Neural cell (in vitro differentiated cells): ENCODE results near the gene ERCC4. TPM values are rescaled to one million over a fixed set of nuclear protein-coding genes. Genes with fewer than 3 reads are reported as not detected.

Source experiments
- H2AFZ ChIP-seq: fragments of 200-600, 300-800 bp; sonication (generic), shearing (Covaris generic); 2 replicates; pipeline ENCODE4 v1.6.0; 2014; ENCODE audit warnings: low read depth, mild to moderate bottlenecking, antibody characterized with exemption, low read length, moderate library complexity
- H3F3A ChIP-seq: fragments of 200-600 bp; shearing (Covaris generic); 2 replicates; pipeline ENCODE4 v1.6.1; 2016; ENCODE audit warnings: mild to moderate bottlenecking, moderate library complexity, mixed read lengths, antibody characterized with exemption, low read length; ENCODE audit not compliant: insufficient read depth, poor library complexity, severe bottlenecking
- H3K27ac ChIP-seq: fragments of 200-600, 300-800 bp; sonication (generic), shearing (Covaris generic); 2 replicates; pipeline ENCODE4 v1.5.1; 2014; ENCODE audit warnings: mild to moderate bottlenecking, low read length, moderate library complexity
- H3K27me3 ChIP-seq: fragments of 300-800, 200-600 bp; sonication (generic), shearing (Covaris generic); 2 replicates; pipeline ENCODE4 v1.6.0; 2014; ENCODE audit warnings: mild to moderate bottlenecking, low read depth, low read length, moderate library complexity; ENCODE audit not compliant: insufficient read depth
- H3K36me3 ChIP-seq: fragments of 300-800, 200-600 bp; sonication (generic), shearing (Covaris generic); 2 replicates; pipeline ENCODE4 v1.5.1; 2014; ENCODE audit warnings: mild to moderate bottlenecking, antibody characterized with exemption, low read length, moderate library complexity; ENCODE audit not compliant: insufficient read depth
- H3K4me2 ChIP-seq: fragments of 300-800, 200-600 bp; sonication (generic), shearing (Covaris generic); 2 replicates; pipeline ENCODE4 v1.6.0; 2014; ENCODE audit warnings: mild to moderate bottlenecking, low read length
- H3K4me3 ChIP-seq: fragments of 300-800, 200-600 bp; sonication (generic), shearing (Covaris generic); 2 replicates; pipeline ENCODE4 v1.5.1; 2014; ENCODE audit warnings: mild to moderate bottlenecking, low read length, moderate library complexity
- H3K79me2 ChIP-seq: fragments of 200-600 bp; shearing (Covaris generic); replicated peaks from 2 replicates; pipeline ENCODE4 v1.6.0; 2014; ENCODE audit warnings: mild to moderate bottlenecking, low read length, moderate library complexity; ENCODE audit not compliant: insufficient read depth
- H3K9ac ChIP-seq: fragments of 300-800, 200-600 bp; sonication (generic), shearing (Covaris generic); 2 replicates; pipeline ENCODE4 v1.6.1; 2016; ENCODE audit warnings: mild to moderate bottlenecking, low read length, mixed read lengths
- H3K9me2 ChIP-seq: fragments of 200-600 bp; shearing (Covaris generic); 2 replicates; pipeline ENCODE4 v1.6.1; 2016; ENCODE audit warnings: mild to moderate bottlenecking, low read length, mixed read lengths; ENCODE audit not compliant: insufficient read depth
- H3K9me3 ChIP-seq: fragments of 200-600, 300-800 bp; sonication (generic), shearing (Covaris generic); 2 replicates; pipeline ENCODE4 v1.6.1; 2016; ENCODE audit warnings: mild to moderate bottlenecking, mixed run types, low read length, moderate library complexity, mixed read lengths
- H4K20me1 ChIP-seq: fragments of 200-600 bp; shearing (Covaris generic); 2 replicates; pipeline ENCODE4 v1.6.1; 2016; ENCODE audit warnings: mild to moderate bottlenecking, mixed run types; ENCODE audit not compliant: insufficient read depth
- EP300 ChIP-seq: fragments of 450-650 bp; conservative IDR thresholded peaks from 2 replicates; pipeline ENCODE4 v1.6.1; 2014; ENCODE audit warnings: antibody characterized with exemption, mild to moderate bottlenecking, moderate library complexity; ENCODE audit not compliant: poor library complexity, severe bottlenecking
- EZH2 ChIP-seq: fragments of 200-600, 300-800 bp; shearing (Covaris generic), sonication (generic); IDR thresholded peaks from 2 replicates; pipeline ENCODE4 v1.6.1; 2014; ENCODE audit warnings: antibody characterized with exemption, low read length, borderline replicate concordance, mild to moderate bottlenecking; ENCODE audit not compliant: insufficient read depth, poor library complexity, severe bottlenecking
- MXI1 ChIP-seq: fragments of 450-650 bp; conservative IDR thresholded peaks from 2 replicates; pipeline ENCODE4 v1.6.1; 2014; ENCODE audit warnings: antibody characterized with exemption, mild to moderate bottlenecking; ENCODE audit not compliant: poor library complexity, severe bottlenecking
- POLR2AphosphoS5 ChIP-seq: IDR thresholded peaks from 2 replicates; pipeline ENCODE4 v1.6.1; 2012
- RAD21 ChIP-seq: fragments of 450-650 bp; conservative IDR thresholded peaks from 2 replicates; pipeline ENCODE4 v1.6.1; 2014; ENCODE audit warnings: antibody characterized with exemption, mild to moderate bottlenecking, moderate library complexity
- SMC3 ChIP-seq: fragments of 450-650 bp; conservative IDR thresholded peaks from 2 replicates; pipeline ENCODE4 v1.6.1; 2014; ENCODE audit warnings: antibody characterized with exemption, mild to moderate bottlenecking, moderate library complexity; ENCODE audit not compliant: poor library complexity
- TAF1 ChIP-seq: IDR thresholded peaks from 2 replicates; pipeline ENCODE4 v1.6.1; 2012; ENCODE audit warnings: low read depth
- polyA plus RNA-seq: library from polyadenylated mRNA; depleted of rRNA; stranded (reverse); fragments of >200 nt; gene quantifications from 2 replicates; pipeline ENCODE4 v1.2.3, GENCODE V29; 2014
- TF ChIP-seq, protein P1 (sequence below): IDR thresholded peaks from 2 replicates; pipeline ENCODE4 v1.6.1; 2012; ENCODE audit warnings: borderline replicate concordance
- TF ChIP-seq, protein P2 (sequence below): fragments of 450-650 bp; IDR thresholded peaks from 2 replicates; pipeline ENCODE4 v1.5.1; 2014; ENCODE audit warnings: antibody characterized with exemption, mild to moderate bottlenecking, moderate library complexity; ENCODE audit not compliant: poor library complexity, severe bottlenecking

The ERCC4 gene
- polyA plus RNA-seq, 1 donor from 2014 or later, result 5.8 TPM

DNA sequence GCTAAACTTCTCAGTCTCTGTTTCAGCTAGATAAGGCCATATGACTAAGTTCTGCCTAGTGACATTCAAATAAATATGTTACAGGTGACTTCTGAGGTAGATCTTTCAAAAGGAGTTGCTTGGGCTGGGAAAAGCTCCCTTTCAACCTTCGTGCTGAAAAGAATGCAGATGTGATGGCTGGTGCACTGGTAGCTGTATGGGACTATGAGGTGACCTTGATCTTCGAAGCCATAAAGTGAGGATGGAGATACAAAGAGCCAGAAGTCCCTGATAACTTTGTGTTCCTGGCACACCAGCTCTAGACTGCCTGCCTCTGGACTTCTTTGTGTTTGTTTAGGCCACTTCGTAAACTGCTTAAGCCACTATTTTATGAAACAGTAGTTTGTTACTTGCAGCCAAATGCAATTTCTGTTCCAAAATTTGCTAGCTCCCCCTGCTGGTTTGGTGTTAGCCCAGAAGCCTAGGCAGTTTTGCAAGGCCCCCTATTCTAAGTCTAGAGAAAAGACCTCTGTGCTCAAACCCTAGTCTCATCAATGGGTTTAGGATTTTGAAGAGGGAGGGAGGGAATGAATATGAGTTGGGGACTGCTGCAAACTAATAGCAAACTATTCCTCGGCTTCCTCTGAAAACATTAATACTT lies 23.3 kb upstream of the ERCC4 start:
- H2AFZ ChIP-seq, result no peak overlapping the region

DNA sequence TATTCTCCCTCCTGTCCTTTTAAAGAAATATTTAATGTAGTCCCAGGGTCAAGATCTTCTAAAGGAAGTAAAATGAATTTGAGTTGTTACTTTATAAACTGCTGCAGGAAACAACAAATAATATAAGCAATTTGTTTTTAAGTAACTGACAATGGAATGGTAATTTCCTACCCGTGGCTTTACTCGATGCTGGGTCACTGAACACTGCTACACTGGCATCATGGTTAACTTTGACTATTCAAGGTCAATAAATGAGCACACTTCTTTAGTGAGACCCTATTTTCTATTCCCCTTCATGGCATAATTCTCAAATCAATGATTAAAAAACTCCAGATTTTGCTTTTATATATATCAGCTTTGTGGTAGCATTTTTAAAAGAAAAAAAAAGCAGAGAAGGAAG lies 22.1 kb upstream of the ERCC4 start:
- H3K9me2 ChIP-seq, result no peaks in the 10 kb centered on the region
- H3K27ac ChIP-seq, result no peak overlapping the region
- H3K9me3 ChIP-seq, result no peaks in the 10 kb centered on the region
- no peak overlapping the region for H3K9ac ChIP-seq
- no peaks in the 10 kb centered on the region for H3K36me3 ChIP-seq
- no peaks in the 10 kb centered on the region for H4K20me1 ChIP-seq
- no peaks in the 10 kb centered on the region for H3K79me2 ChIP-seq
- no peak overlapping the region for H3K4me2 ChIP-seq
- no peak overlapping the region for H2AFZ ChIP-seq
- TF ChIP-seq RAD21, result no peak
- no peak for TF ChIP-seq TAF1
- TF ChIP-seq EP300, result no peak
- no peak for TF ChIP-seq MXI1
- no peak for TF ChIP-seq SMC3
- TF ChIP-seq POLR2AphosphoS5, result no peak
- TF ChIP-seq, protein P1, sequence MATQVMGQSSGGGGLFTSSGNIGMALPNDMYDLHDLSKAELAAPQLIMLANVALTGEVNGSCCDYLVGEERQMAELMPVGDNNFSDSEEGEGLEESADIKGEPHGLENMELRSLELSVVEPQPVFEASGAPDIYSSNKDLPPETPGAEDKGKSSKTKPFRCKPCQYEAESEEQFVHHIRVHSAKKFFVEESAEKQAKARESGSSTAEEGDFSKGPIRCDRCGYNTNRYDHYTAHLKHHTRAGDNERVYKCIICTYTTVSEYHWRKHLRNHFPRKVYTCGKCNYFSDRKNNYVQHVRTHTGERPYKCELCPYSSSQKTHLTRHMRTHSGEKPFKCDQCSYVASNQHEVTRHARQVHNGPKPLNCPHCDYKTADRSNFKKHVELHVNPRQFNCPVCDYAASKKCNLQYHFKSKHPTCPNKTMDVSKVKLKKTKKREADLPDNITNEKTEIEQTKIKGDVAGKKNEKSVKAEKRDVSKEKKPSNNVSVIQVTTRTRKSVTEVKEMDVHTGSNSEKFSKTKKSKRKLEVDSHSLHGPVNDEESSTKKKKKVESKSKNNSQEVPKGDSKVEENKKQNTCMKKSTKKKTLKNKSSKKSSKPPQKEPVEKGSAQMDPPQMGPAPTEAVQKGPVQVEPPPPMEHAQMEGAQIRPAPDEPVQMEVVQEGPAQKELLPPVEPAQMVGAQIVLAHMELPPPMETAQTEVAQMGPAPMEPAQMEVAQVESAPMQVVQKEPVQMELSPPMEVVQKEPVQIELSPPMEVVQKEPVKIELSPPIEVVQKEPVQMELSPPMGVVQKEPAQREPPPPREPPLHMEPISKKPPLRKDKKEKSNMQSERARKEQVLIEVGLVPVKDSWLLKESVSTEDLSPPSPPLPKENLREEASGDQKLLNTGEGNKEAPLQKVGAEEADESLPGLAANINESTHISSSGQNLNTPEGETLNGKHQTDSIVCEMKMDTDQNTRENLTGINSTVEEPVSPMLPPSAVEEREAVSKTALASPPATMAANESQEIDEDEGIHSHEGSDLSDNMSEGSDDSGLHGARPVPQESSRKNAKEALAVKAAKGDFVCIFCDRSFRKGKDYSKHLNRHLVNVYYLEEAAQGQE, result no peak
- no peak for TF ChIP-seq EZH2
- TF ChIP-seq, protein P2, sequence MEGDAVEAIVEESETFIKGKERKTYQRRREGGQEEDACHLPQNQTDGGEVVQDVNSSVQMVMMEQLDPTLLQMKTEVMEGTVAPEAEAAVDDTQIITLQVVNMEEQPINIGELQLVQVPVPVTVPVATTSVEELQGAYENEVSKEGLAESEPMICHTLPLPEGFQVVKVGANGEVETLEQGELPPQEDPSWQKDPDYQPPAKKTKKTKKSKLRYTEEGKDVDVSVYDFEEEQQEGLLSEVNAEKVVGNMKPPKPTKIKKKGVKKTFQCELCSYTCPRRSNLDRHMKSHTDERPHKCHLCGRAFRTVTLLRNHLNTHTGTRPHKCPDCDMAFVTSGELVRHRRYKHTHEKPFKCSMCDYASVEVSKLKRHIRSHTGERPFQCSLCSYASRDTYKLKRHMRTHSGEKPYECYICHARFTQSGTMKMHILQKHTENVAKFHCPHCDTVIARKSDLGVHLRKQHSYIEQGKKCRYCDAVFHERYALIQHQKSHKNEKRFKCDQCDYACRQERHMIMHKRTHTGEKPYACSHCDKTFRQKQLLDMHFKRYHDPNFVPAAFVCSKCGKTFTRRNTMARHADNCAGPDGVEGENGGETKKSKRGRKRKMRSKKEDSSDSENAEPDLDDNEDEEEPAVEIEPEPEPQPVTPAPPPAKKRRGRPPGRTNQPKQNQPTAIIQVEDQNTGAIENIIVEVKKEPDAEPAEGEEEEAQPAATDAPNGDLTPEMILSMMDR, result no peak
- no peak overlapping the region for H3K4me3 ChIP-seq
- no peaks in the 10 kb centered on the region for H3K27me3 ChIP-seq
- no peaks in the 10 kb centered on the region for H3F3A ChIP-seq

More for the DNA sequence above, 23.3 kb upstream of the ERCC4 start:
- Histone ChIP-seq H3K27me3 (no peaks in the 10 kb centered on the region), H3F3A (no peaks in the 10 kb centered on the region), H3K4me3 (no peak overlapping the region), H3K36me3 (no peaks in the 10 kb centered on the region), H3K9me2 (no peaks in the 10 kb centered on the region), H3K27ac (no peak overlapping the region), H3K4me2 (no peak overlapping the region), H4K20me1 (no peaks in the 10 kb centered on the region), H3K79me2 (no peaks in the 10 kb centered on the region), H3K9me3 (no peaks in the 10 kb centered on the region), H3K9ac (no peak overlapping the region)
- TF ChIP-seq, protein P2, result no peak
- TF ChIP-seq POLR2AphosphoS5 (no peak), RAD21 (no peak), EP300 (no peak), TAF1 (no peak), EZH2 (no peak), SMC3 (no peak), MXI1 (no peak)
- TF ChIP-seq, protein P1, result no peak
